G401.6 (cell line): ENCODE results near the gene EML1.

Experiments
- FAIRE-seq: peaks from 2 replicates; lab custom pipeline; 2012; peaks lifted over from hg19 to GRCh38; lab: Jason Lieb, UNC

EML1 gene

GRCh38 chr14:99873653-99874052 lies 80.4 kb downstream of the EML1 start:
- no peak for FAIRE-seq

- FAIRE-seq = no peak
Observed at GRCh38 chr14:99874306-99874705, 81.1 kb downstream of the EML1 start.

GRCh38 chr14:99875421-99875820 lies 82.2 kb downstream of the EML1 start:
- no peak for FAIRE-seq

- no peak for FAIRE-seq
Observed at GRCh38 chr14:99875836-99876235, 82.6 kb downstream of the EML1 start.

- FAIRE-seq = no peak
Observed at GRCh38 chr14:99876406-99876805, 83.2 kb downstream of the EML1 start.

GRCh38 chr14:99878563-99878962 lies 85.3 kb downstream of the EML1 start:
- no peak for FAIRE-seq

- no peak for FAIRE-seq
Observed at GRCh38 chr14:99879401-99880295, 86.4 kb downstream of the EML1 start.

- no peak for FAIRE-seq
Observed at GRCh38 chr14:99880651-99881420, 87.6 kb downstream of the EML1 start.

- FAIRE-seq = no peak
Observed at GRCh38 chr14:99883866-99884650, 90.8 kb downstream of the EML1 start.

GRCh38 chr14:99884834-99885648 lies 91.8 kb downstream of the EML1 start:
- peak; percentile 97 for FAIRE-seq

GRCh38 chr14:99885649-99885958 lies 92.4 kb downstream of the EML1 start:
- FAIRE-seq = no peak

- no peak for FAIRE-seq
Observed at GRCh38 chr14:99887407-99887806, 94.2 kb downstream of the EML1 start.

GRCh38 chr14:99888149-99888548 lies 94.9 kb downstream of the EML1 start:
- FAIRE-seq = no peak

- FAIRE-seq = no peak
Observed at GRCh38 chr14:99889268-99889667, 96.1 kb downstream of the EML1 start.

GRCh38 chr14:99891266-99891665 lies 98.1 kb downstream of the EML1 start:
- no peak for FAIRE-seq

GRCh38 chr14:99891900-99892299 lies 98.7 kb downstream of the EML1 start:
- no peak for FAIRE-seq

GRCh38 chr14:99892406-99892805 lies 99.2 kb downstream of the EML1 start:
- FAIRE-seq = no peak

- no peak for FAIRE-seq
Observed at GRCh38 chr14:99896361-99896760, 103.1 kb downstream of the EML1 start.

GRCh38 chr14:99899578-99900178 lies 106.5 kb downstream of the EML1 start:
- peak; percentile 98 for FAIRE-seq

- FAIRE-seq = peak; percentile 80
Observed at GRCh38 chr14:99902925-99903324, 109.7 kb downstream of the EML1 start.

- peak; percentile 89 for FAIRE-seq
Observed at GRCh38 chr14:99904506-99904905, 111.3 kb downstream of the EML1 start.
